ENCODE measurements around the gene GNRH2.
"Not testable (repeated sequence)": the region's sequence is repeated elsewhere in the genome, so short reads cannot be mapped to it uniquely, and the experiment has no call there.

GNRH2 gene

DNA sequence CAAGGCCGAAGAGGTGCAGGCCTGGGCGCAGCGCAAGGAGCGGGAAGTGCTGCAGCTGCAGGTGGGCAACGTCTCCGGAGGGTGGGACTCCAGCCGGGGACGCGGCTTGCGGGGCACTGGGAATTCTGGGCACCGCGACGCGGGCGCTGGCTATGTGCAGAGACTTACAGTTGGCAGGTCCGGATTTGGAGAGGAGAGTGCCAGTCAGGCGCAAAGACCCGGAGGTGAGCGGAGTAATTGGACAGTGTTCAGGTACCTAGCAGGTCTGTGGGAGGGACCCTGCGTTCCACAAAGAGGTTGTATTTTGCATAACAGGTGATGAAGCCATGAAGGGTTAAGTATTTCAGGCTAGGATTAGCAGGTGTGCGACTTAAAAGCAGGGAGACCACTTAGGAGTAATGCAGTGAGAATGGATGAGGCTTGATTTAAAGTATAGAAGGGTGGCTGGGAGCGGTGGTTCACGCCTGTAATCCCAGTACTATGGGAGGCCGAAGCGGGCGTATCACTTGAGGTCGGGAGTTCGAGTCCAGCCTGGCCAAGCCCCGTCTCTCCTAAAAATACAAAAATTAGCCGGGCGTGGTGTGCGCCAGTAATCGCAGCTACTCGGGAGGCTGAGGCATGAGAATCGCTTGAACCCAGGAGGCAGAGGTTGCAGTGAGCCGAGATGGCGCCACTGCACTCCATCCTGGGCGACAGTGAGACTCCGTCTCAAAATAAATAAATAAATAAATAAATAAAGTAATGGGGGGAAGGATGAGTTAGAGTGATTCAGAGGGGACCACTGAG, 3.4 kb downstream of the GNRH2 start:
- WGBS (ENCODE audit: insufficient coverage): 40% methylated on average over 32 of the region's 39 CpGs
- H3K27me3 ChIP-seq (replicated peaks in 2 of 5; ENCODE audit: control insufficient read depth in 4 of 5, insufficient read depth in 5 of 5, low read length in 4 of 5): no peaks in the 10 kb centered on the region
- ChIA-PET POLR2A (no interaction called here), CTCF (interaction anchor here (1.0 to 1.5 kb wide), 2 partner anchors 10 to 126 kb away, joined by 3 to 4 read pairs; no protein-coding TSS in a partner anchor)
- H3K36me3 ChIP-seq (ENCODE audit: control insufficient read depth in 4 of 4, insufficient read depth in 4 of 4, low read length in 3 of 4): peaks cover 4 to 36% (median 22%) of the 10 kb centered on the region in 4 experiments
- DNase-seq: no peak
- H3K27ac ChIP-seq (ENCODE audit: insufficient read depth in 1 of 2, low read depth in 1 of 2, low read length in 2 of 2, poor library complexity in 1 of 2, severe bottlenecking in 2 of 2): peak overlapping the region in 1 of 2 experiments; percentile 68
- peaks cover 2 to 31% (median 27%) of the 10 kb centered on the region in 4 experiments for H3K4me1 ChIP-seq (ENCODE audit: control extremely low read depth in 1 of 4, control insufficient read depth in 4 of 4, insufficient read depth in 4 of 4, low read length in 3 of 4)
- H3K9me3 ChIP-seq (ENCODE audit: control extremely low read depth in 1 of 5, control insufficient read depth in 4 of 5, insufficient read depth in 2 of 5, low read depth in 1 of 5, low read length in 4 of 5): no peaks in the 10 kb centered on the region
- peak overlapping the region; percentile 50 to 92 (median 82) for H3K4me3 ChIP-seq (ENCODE audit: control insufficient read depth in 1 of 7, extremely low read depth in 1 of 7, insufficient read depth in 4 of 7, low read depth in 2 of 7, low read length in 6 of 7)

DNA sequence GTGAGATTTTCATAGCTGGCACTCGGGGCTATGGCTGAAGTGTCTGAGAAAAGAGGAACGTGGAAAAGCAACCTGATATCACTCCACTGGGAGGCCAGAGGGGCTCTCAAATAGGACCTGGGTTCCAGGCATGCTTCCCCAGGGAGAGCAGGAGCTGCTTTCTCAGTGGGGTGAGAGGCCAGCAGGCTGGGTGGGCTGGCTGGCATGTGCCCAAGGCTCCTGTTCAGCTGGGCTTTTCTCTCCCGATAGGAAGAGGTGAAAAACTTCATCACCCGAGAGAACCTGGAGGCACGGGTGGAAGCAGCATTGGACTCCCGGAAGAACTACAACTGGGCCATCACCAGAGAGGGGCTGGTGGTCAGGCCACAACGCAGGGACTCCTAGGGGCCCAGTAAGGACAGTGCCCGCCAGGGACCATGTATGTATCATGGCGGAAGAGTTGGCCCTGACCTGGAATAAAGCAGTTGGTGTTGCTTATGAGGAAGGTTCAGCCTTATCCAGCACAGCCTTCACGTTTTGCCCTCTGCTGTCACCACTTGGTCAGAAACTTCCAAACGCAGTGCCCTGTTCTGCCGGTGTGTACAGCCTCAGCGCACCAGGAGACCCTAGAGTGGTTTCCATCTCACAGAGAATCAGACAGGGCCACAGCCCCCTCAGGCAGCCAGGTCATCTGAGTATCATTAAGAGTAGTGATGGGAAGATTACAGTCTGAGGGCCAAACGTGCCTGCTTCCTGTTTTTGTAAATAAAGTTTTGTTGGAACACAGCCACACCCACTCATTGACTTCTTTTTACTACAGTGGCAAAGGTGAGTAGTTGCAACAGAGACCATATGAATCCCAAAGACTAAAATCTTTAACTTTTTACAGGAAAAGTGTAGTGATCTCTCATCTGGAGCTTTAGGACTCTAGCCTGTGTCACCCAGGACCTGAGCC, 4.3 kb downstream of the GNRH2 start:
- 94% methylated on average over 12 of the region's 14 CpGs for WGBS (ENCODE audit: insufficient coverage)
- ChIA-PET CTCF (interaction anchor here (0.8 to 1.5 kb wide), 3 partner anchors 9 to 267 kb away, joined by 3 to 4 read pairs (median 3); no protein-coding TSS in a partner anchor), POLR2A (no interaction called here)
- H3K27me3 ChIP-seq (replicated peaks in 2 of 5; ENCODE audit: control insufficient read depth in 4 of 5, insufficient read depth in 5 of 5, low read length in 4 of 5): no peaks in the 10 kb centered on the region
- H3K27ac ChIP-seq (ENCODE audit: insufficient read depth in 1 of 2, low read depth in 1 of 2, low read length in 2 of 2, poor library complexity in 1 of 2, severe bottlenecking in 2 of 2): no peak overlapping the region
- no peaks in the 10 kb centered on the region for H3K9me3 ChIP-seq (ENCODE audit: control extremely low read depth in 1 of 5, control insufficient read depth in 4 of 5, insufficient read depth in 2 of 5, low read depth in 1 of 5, low read length in 4 of 5)
- H3K36me3 ChIP-seq (ENCODE audit: control insufficient read depth in 4 of 4, insufficient read depth in 4 of 4, low read length in 3 of 4): peaks cover 4 to 36% (median 20%) of the 10 kb centered on the region in 4 experiments
- peaks cover 2 to 31% (median 27%) of the 10 kb centered on the region in 4 experiments for H3K4me1 ChIP-seq (ENCODE audit: control extremely low read depth in 1 of 4, control insufficient read depth in 4 of 4, insufficient read depth in 4 of 4, low read length in 3 of 4)
- DNase-seq: peak; percentile 15 to 61 (median 43)
- H3K4me3 ChIP-seq (ENCODE audit: control insufficient read depth in 1 of 7, extremely low read depth in 1 of 7, insufficient read depth in 4 of 7, low read depth in 2 of 7, low read length in 6 of 7): peak overlapping the region in 1 of 7 experiments; percentile 92

DNA sequence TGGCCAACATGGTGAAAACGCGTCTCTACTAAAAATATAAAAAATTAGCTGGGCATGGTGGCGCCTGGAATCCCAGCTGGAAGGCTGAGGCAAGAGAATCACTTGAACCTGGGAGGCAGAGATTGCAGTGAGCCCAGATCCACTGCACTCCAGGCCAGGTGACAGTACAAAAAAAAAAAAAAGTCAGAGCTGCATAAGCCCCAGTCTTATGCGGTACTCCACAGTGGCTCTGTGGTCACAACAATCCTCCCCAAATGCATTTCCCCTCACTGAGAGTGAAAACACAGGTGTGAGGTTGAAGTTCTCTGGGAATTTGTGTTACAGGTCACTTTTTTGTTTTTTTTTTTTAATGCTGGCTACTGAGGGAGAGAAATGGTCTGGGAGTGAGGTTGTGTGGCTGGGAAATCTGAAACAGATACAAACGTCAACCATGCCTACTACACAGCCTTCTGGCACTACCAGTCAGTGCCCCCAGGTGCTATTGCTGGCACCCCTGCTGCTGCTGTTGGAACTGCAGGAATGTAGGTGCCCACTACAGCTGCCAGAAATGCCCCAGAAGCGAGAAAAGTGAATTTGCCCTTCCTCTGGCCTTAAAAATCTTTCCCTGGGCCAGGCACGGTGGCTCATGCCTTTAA, 8.1 kb downstream of the GNRH2 start:
- ChIA-PET CTCF (interaction anchor here (0.7 to 4.1 kb wide), 5 partner anchors 26 to 67 kb away, joined by 3 to 19 read pairs (median 3); no protein-coding TSS in a partner anchor), POLR2A (no interaction called here)
- peak in 2 of 3 donors; percentile 56 to 65 for DNase-seq
- H3K27ac ChIP-seq (ENCODE audit: insufficient read depth in 1 of 2, low read depth in 1 of 2, low read length in 2 of 2, poor library complexity in 1 of 2, severe bottlenecking in 2 of 2): no peak overlapping the region
- peaks cover 0 to 15% (median 10%) of the 10 kb centered on the region in 4 experiments for H3K4me1 ChIP-seq (ENCODE audit: control extremely low read depth in 1 of 4, control insufficient read depth in 4 of 4, insufficient read depth in 4 of 4, low read length in 3 of 4)
- WGBS (ENCODE audit: insufficient coverage): 88% methylated on average over 6 of the region's 7 CpGs
- H3K4me3 ChIP-seq (ENCODE audit: control insufficient read depth in 1 of 7, extremely low read depth in 1 of 7, insufficient read depth in 4 of 7, low read depth in 2 of 7, low read length in 6 of 7): no peak overlapping the region
- peaks cover 4 to 36% (median 20%) of the 10 kb centered on the region in 4 experiments for H3K36me3 ChIP-seq (ENCODE audit: control insufficient read depth in 4 of 4, insufficient read depth in 4 of 4, low read length in 3 of 4)
- no peaks in the 10 kb centered on the region for H3K27me3 ChIP-seq (replicated peaks in 2 of 5; ENCODE audit: control insufficient read depth in 4 of 5, insufficient read depth in 5 of 5, low read length in 4 of 5)
- no peaks in the 10 kb centered on the region for H3K9me3 ChIP-seq (ENCODE audit: control extremely low read depth in 1 of 5, control insufficient read depth in 4 of 5, insufficient read depth in 2 of 5, low read depth in 1 of 5, low read length in 4 of 5)

DNA sequence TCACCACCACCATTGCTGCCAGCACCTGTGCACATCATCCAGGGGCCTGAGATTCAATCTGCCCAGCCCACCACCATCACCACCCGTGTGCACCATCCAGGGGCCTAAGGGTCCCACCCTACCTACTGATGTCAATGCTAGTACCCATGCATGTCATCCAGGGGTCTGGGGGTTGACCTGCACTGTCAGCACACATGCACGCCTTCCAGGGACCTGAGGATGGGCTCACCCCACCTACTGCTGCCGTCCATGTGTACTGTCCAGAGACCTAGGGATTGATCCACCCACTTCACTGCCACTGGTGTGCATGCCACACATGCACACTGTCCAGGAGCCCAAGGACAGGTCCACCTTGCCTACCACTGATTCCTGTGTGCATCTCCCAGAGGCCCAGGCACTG, 16.1 kb downstream of the GNRH2 start:
- POLR2A ChIA-PET: no interaction called here
- DNase-seq: no peak
- WGBS (ENCODE audit: insufficient coverage): 100% methylated on average over 3 of the region's 3 CpGs

DNA sequence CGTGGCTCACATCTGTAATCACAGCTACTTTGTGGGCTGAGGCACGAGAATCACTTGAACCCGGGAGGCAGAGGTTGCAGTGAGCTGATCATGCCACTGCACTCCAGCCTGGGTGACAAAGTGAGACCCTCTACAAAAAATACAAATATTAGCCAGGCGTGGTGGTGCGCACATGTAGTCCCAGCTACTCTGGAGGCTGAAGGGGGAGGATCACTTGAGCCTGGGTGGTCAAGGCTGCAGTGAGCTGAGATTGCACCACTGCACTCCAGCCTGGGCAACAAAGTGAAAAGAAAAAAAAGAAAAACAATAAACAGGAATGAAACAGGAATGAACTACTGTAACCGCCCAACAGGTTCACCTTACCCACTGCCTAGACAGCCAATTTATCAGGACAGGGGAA, 20.7 kb downstream of the GNRH2 start:
- POLR2A ChIA-PET; H3K27me3 ChIP-seq (replicated peaks in 2 of 5; ENCODE audit: control insufficient read depth in 4 of 5, insufficient read depth in 5 of 5, low read length in 4 of 5): not testable (repeated sequence)

More for the DNA sequence above, 16.1 kb downstream of the GNRH2 start:
- Histone ChIP-seq H3K27ac (ENCODE audit: insufficient read depth in 1 of 2, low read depth in 1 of 2, low read length in 2 of 2, poor library complexity in 1 of 2, severe bottlenecking in 2 of 2) (no peak overlapping the region), H3K4me3 (ENCODE audit: control insufficient read depth in 1 of 7, extremely low read depth in 1 of 7, insufficient read depth in 4 of 7, low read depth in 2 of 7, low read length in 6 of 7) (no peak overlapping the region), H3K9me3 (ENCODE audit: control extremely low read depth in 1 of 5, control insufficient read depth in 4 of 5, insufficient read depth in 2 of 5, low read depth in 1 of 5, low read length in 4 of 5) (no peaks in the 10 kb centered on the region), H3K27me3 (replicated peaks in 2 of 5; ENCODE audit: control insufficient read depth in 4 of 5, insufficient read depth in 5 of 5, low read length in 4 of 5) (no peaks in the 10 kb centered on the region), H3K36me3 (ENCODE audit: control insufficient read depth in 4 of 4, insufficient read depth in 4 of 4, low read length in 3 of 4) (peaks cover 0 to 9% (median 3%) of the 10 kb centered on the region in 4 experiments), H3K4me1 (ENCODE audit: control extremely low read depth in 1 of 4, control insufficient read depth in 4 of 4, insufficient read depth in 4 of 4, low read length in 3 of 4) (no peaks in the 10 kb centered on the region)
- CTCF ChIA-PET: interaction anchor here (1.2 kb wide), 1 partner anchor 9 kb away, joined by 5 read pairs; no protein-coding TSS in a partner anchor

DNA sequence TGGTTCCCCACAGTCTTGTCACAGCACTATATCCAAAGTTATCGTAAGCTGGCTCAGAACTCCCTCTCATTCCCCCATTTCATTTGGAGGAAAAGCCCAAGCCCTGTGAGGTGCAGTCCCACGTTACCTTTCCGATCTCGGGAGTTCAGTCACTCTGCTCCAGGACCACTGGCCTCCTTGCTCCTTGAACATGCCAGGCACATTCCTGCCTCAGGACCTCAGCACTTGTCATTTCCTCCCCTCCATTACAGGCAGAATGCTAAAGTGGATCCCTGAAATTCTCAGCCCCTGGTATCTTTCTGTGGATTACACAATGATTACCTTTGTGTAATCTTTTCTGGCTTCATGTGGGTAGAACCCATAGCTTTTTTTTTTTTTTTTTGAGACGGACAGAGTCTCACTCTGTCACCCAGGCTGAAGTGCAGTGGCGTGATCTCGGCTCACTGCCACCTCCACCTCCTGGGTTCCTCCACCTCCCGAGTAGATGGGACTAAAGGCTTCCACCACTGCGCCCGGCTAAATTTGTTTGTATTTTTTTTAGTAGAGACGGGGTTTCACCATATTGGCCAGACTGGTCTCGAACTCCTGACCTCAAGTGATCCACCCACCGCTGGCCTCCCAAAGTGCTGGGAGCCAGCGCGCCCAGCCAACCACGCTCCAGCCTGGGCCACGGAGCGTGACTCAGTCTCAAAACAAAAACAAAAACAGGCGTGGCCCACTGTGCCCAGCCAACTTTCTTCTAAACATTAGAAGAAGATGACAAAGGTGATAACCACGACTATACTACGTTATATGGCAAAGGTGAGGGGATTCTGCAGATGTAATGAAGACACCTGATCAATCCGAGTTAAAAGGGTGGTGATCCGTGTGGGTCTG, 24.0 kb downstream of the GNRH2 start:
- Histone ChIP-seq H3K4me1 (ENCODE audit: control extremely low read depth in 1 of 4, control insufficient read depth in 4 of 4, insufficient read depth in 4 of 4, low read length in 3 of 4) (peaks cover 0 to 22% (median 15%) of the 10 kb centered on the region in 4 experiments), H3K9me3 (ENCODE audit: control extremely low read depth in 1 of 5, control insufficient read depth in 4 of 5, insufficient read depth in 2 of 5, low read depth in 1 of 5, low read length in 4 of 5) (no peaks in the 10 kb centered on the region), H3K4me3 (ENCODE audit: control insufficient read depth in 1 of 7, extremely low read depth in 1 of 7, insufficient read depth in 4 of 7, low read depth in 2 of 7, low read length in 6 of 7) (no peak overlapping the region), H3K36me3 (ENCODE audit: control insufficient read depth in 4 of 4, insufficient read depth in 4 of 4, low read length in 3 of 4) (peaks cover 4 to 15% (median 6%) of the 10 kb centered on the region in 4 experiments), H3K27me3 (replicated peaks in 2 of 5; ENCODE audit: control insufficient read depth in 4 of 5, insufficient read depth in 5 of 5, low read length in 4 of 5) (no peaks in the 10 kb centered on the region), H3K27ac (ENCODE audit: insufficient read depth in 1 of 2, low read depth in 1 of 2, low read length in 2 of 2, poor library complexity in 1 of 2, severe bottlenecking in 2 of 2) (no peak overlapping the region)
- WGBS (ENCODE audit: insufficient coverage): 94% methylated on average over 22 of the region's 23 CpGs
- ChIA-PET CTCF (interaction anchor here (1.1 to 9.7 kb wide), 6 partner anchors 10 to 48 kb away, joined by 3 to 64 read pairs (median 14); partner anchors contain the start of gene AVP), POLR2A (interaction anchor here (0.6 kb wide), 1 partner anchor 40 kb away, joined by 4 read pairs; no protein-coding TSS in a partner anchor)
- no peak for DNase-seq

More for the DNA sequence above, 20.7 kb downstream of the GNRH2 start:
- CTCF ChIA-PET: interaction anchor here (1.0 to 1.9 kb wide), 2 partner anchors 11 kb away, joined by 3 to 8 read pairs; no protein-coding TSS in a partner anchor
- not testable (repeated sequence) for H3K27ac ChIP-seq (ENCODE audit: insufficient read depth in 1 of 2, low read depth in 1 of 2, low read length in 2 of 2, poor library complexity in 1 of 2, severe bottlenecking in 2 of 2); DNase-seq; H3K9me3 ChIP-seq (ENCODE audit: control extremely low read depth in 1 of 5, control insufficient read depth in 4 of 5, insufficient read depth in 2 of 5, low read depth in 1 of 5, low read length in 4 of 5); H3K4me1 ChIP-seq (ENCODE audit: control extremely low read depth in 1 of 4, control insufficient read depth in 4 of 4, insufficient read depth in 4 of 4, low read length in 3 of 4); H3K4me3 ChIP-seq (ENCODE audit: control insufficient read depth in 1 of 7, extremely low read depth in 1 of 7, insufficient read depth in 4 of 7, low read depth in 2 of 7, low read length in 6 of 7)
- WGBS (ENCODE audit: insufficient coverage): 80% methylated on average over 6 of the region's 6 CpGs
- H3K36me3 ChIP-seq (ENCODE audit: control insufficient read depth in 4 of 4, insufficient read depth in 4 of 4, low read length in 3 of 4): peaks cover 4 to 17% (median 7%) of the 10 kb centered on the region in 4 experiments

Measured in common myeloid progenitor, CD34-positive (primary cell).